Caco-2 (cell line): ENCODE measurements around the gene ZNF439. TPM values are rescaled to one million over a fixed set of nuclear protein-coding genes. Genes with fewer than 3 reads are reported as not detected.

Experiments
- BruUV-seq: library from RNA; stranded (reverse); fragments of 400-500 nt; replicated peaks from 2 replicates; lab custom pipeline; 2021; lab: Mats Ljungman, UMichigan
- CTCF ChIA-PET: fragments of 300-600 bp; sonication (Branson Sonifier 250); formaldehyde crosslinking; loops from one replicate; lab custom pipeline; 2022; ENCODE audit warnings: antibody characterized with exemption; lab: Charles Lee
- POLR2A ChIA-PET: fragments of 300-600 bp; sonication (Branson Sonifier 250); formaldehyde crosslinking; loops from one replicate; lab custom pipeline; 2022; ENCODE audit warnings: antibody characterized with exemption; lab: Charles Lee
- DNase-seq, 2 experiments: peaks; one replicate each; pipeline versions ENCODE4 v3.0.0 to v3.0.0-alpha.2; 2020 to 2022
- H3K27me3 ChIP-seq: replicated peaks from 2 replicates; pipeline ENCODE4 v1.6.0; 2011; ENCODE audit warnings: low read length; ENCODE audit not compliant: control insufficient read depth, insufficient read depth
- H3K36me3 ChIP-seq: 2 replicates; pipeline ENCODE4 v1.5.1; 2011; ENCODE audit warnings: low read length; ENCODE audit not compliant: control insufficient read depth, insufficient read depth
- H3K4me1 ChIP-seq: fragments of 250-450 bp; sonication (Bioruptor Pico); 2 replicates; pipeline ENCODE4 v1.5.1; 2020; ENCODE audit warnings: mild to moderate bottlenecking
- H3K4me3 ChIP-seq: 2 replicates; pipeline ENCODE4 v1.5.1; 2011; ENCODE audit warnings: low read depth, mild to moderate bottlenecking, control low read depth, low read length
- H3K9me3 ChIP-seq: fragments of 250-450 bp; sonication (Bioruptor Pico); 2 replicates; pipeline ENCODE4 v1.5.1; 2020; ENCODE audit warnings: mild to moderate bottlenecking, moderate library complexity
- H3K27ac Mint-ChIP-seq: one replicate; pipeline ENCODE4 v1.8.0; 2022; ENCODE audit warnings: mixed read lengths; ENCODE audit not compliant: unreplicated experiment
- H3K27me3 Mint-ChIP-seq: one replicate; pipeline ENCODE4 v1.8.0; 2022; ENCODE audit warnings: mixed read lengths; ENCODE audit not compliant: insufficient read depth, unreplicated experiment
- H3K36me3 Mint-ChIP-seq: one replicate; pipeline ENCODE4 v1.8.0; 2022; ENCODE audit warnings: mild to moderate bottlenecking, mixed read lengths; ENCODE audit not compliant: insufficient read depth, unreplicated experiment
- H3K4me1 Mint-ChIP-seq: one replicate; pipeline ENCODE4 v1.8.0; 2022; ENCODE audit warnings: low read depth, mixed read lengths; ENCODE audit not compliant: unreplicated experiment
- H3K4me3 Mint-ChIP-seq: one replicate; pipeline ENCODE4 v1.8.0; 2022; ENCODE audit warnings: mild to moderate bottlenecking, moderate library complexity, mixed read lengths; ENCODE audit not compliant: unreplicated experiment
- H3K9me3 Mint-ChIP-seq: one replicate; pipeline ENCODE4 v1.8.0; 2022; ENCODE audit warnings: mixed read lengths; ENCODE audit not compliant: unreplicated experiment
- CTCF ChIP-seq, 2 experiments: fragments of 200-600 bp in 1 of 2; IDR thresholded peaks; 1 replicate in 1 of 2; 2 replicates in 1 of 2; pipeline versions ENCODE4 v1.5.1 to v1.8.0; 2011 to 2022; ENCODE audit warnings: antibody characterized with exemption in 1 of 2, control low read depth in 1 of 2, inconsistent platforms in 1 of 2, low read depth in 1 of 2, low read length in 1 of 2, mild to moderate bottlenecking in 1 of 2, moderate library complexity in 1 of 2; ENCODE audit not compliant: insufficient read depth in 1 of 2, severe bottlenecking in 1 of 2, unreplicated experiment in 1 of 2
- intact Hi-C: fragments of 100-400 bp; cut with micrococcal nuclease; formaldehyde crosslinking; loops from one replicate; pipeline ENCODE4 v1.10.0; 2022; ENCODE audit not compliant: unreplicated experiment
- total RNA-seq: library from RNA; stranded (reverse); gene quantifications from 2 replicates; pipeline ENCODE4 v1.2.3, GENCODE V29; 2022

Gene ZNF439
- total RNA-seq, 1 experiment from 2014 or later = 3.1 TPM

- Histone ChIP-seq H3K4me3 (no peak overlapping the region), H3K9me3 (peaks cover 15% of the 10 kb centered on the region), H3K36me3 (no peaks in the 10 kb centered on the region), H3K27me3 (no peaks in the 10 kb centered on the region), H3K4me1 (no peaks in the 10 kb centered on the region)
- no peak for DNase-seq
- Mint-ChIP-seq H3K4me1 (no peaks in the 10 kb centered on the region), H3K36me3 (no peaks in the 10 kb centered on the region), H3K27ac (no peak overlapping the region), H3K4me3 (no peak overlapping the region), H3K9me3 (peaks cover 18% of the 10 kb centered on the region), H3K27me3 (no peaks in the 10 kb centered on the region)
- ChIA-PET CTCF (interaction anchor here (1.2 kb wide), 1 partner anchor 9 kb away, joined by 4 read pairs; the partner anchor contains the start of gene ZNF491), POLR2A (no interaction called here)
- no peak for TF ChIP-seq CTCF (IDR thresholded peaks at IDR 0.05; ENCODE audit: insufficient read depth in 1 of 2, low read depth in 1 of 2, low read length in 1 of 2, severe bottlenecking in 1 of 2, unreplicated experiment in 1 of 2)
- no TSS peak for BruUV-seq
- intact Hi-C loops = no loop called here
These were observed 41.5 kb upstream of the ZNF439 start for GRCh38 chr19:11807099-11807380.

GRCh38 chr19:11813703-11814028 lies 34.9 kb upstream of the ZNF439 start:
- H3K36me3 Mint-ChIP-seq = peaks cover 28% of the 10 kb centered on the region
- ChIA-PET CTCF (interaction anchor here (1.0 to 1.6 kb wide), 2 partner anchors 16 kb away, joined by 11 to 14 read pairs; partner anchors contain the start of gene ZNF491), POLR2A (no interaction called here)
- H3K27me3 ChIP-seq = no peaks in the 10 kb centered on the region
- TF ChIP-seq CTCF (IDR thresholded peaks at IDR 0.05; ENCODE audit: insufficient read depth in 1 of 2, low read depth in 1 of 2, low read length in 1 of 2, severe bottlenecking in 1 of 2, unreplicated experiment in 1 of 2) = no peak
- peak overlapping the region; percentile 90 for H3K27ac Mint-ChIP-seq
- intact Hi-C loops = loop anchor here (1.0 to 5.0 kb wide), 2 partner anchors 15 to 329 kb away; partner anchors contain the start of genes ZNF20 and ZNF491
- H3K4me3 ChIP-seq = peak overlapping the region; percentile 93
- H3K9me3 ChIP-seq = no peaks in the 10 kb centered on the region; the same call in 1 of the 2 replicates
- H3K9me3 Mint-ChIP-seq = no peaks in the 10 kb centered on the region
- peaks cover 5% of the 10 kb centered on the region; the same call in 1 of the 2 replicates for H3K4me1 ChIP-seq
- BruUV-seq = no TSS peak
- H3K4me3 Mint-ChIP-seq = peak overlapping the region; percentile 86
- H3K36me3 ChIP-seq = no peaks in the 10 kb centered on the region
- H3K27me3 Mint-ChIP-seq = no peaks in the 10 kb centered on the region
- DNase-seq = no peak
- peaks cover 6% of the 10 kb centered on the region for H3K4me1 Mint-ChIP-seq

- no peaks in the 10 kb centered on the region; the same call in 1 of the 2 replicates for H3K9me3 ChIP-seq
- H3K27ac Mint-ChIP-seq = peak within 1 kb of the TSS; percentile 90
- no peaks in the 10 kb centered on the region for H3K9me3 Mint-ChIP-seq
- intact Hi-C loops = loop anchor here (1.0 to 5.0 kb wide), 2 partner anchors 16 to 328 kb away; partner anchors contain the start of genes ZNF20 and ZNF491
- H3K4me1 Mint-ChIP-seq = peaks cover 6% of the 10 kb centered on the region
- peaks cover 5% of the 10 kb centered on the region; the same call in 1 of the 2 replicates for H3K4me1 ChIP-seq
- no peaks in the 10 kb centered on the region for H3K27me3 ChIP-seq
- peak within 1 kb of the TSS; percentile 93 for H3K4me3 ChIP-seq
- DNase-seq = peak; percentile 95 to 96
- BruUV-seq = TSS peak; percentile 67
- peaks cover 28% of the 10 kb centered on the region for H3K36me3 Mint-ChIP-seq
- no peaks in the 10 kb centered on the region for H3K36me3 ChIP-seq
- no peak for TF ChIP-seq CTCF (IDR thresholded peaks at IDR 0.05; ENCODE audit: insufficient read depth in 1 of 2, low read depth in 1 of 2, low read length in 1 of 2, severe bottlenecking in 1 of 2, unreplicated experiment in 1 of 2)
- H3K4me3 Mint-ChIP-seq = peak within 1 kb of the TSS; percentile 86
- ChIA-PET CTCF (interaction anchor here (0.7 to 1.6 kb wide), 2 partner anchors 16 to 487 kb away, joined by 3 to 14 read pairs; partner anchors contain the start of gene ZNF491), POLR2A (interaction anchor here (0.6 kb wide), 1 partner anchor 587 kb away, joined by 3 read pairs; the partner anchor contains the start of gene ZNF799)
- no peaks in the 10 kb centered on the region for H3K27me3 Mint-ChIP-seq
These were observed 34.4 kb upstream of the ZNF439 start, which contains the start of gene ZNF440 for GRCh38 chr19:11814029-11814699. Gene ZNF440 (plus strand): TSS chr19:11814273. CDS start chr19:11814448, 175 bp downstream.
